Esophagus mucosa (tissue), 1 donor: Measurements from ENCODE around the gene KRT75. TPM values are rescaled to one million over a fixed set of nuclear protein-coding genes. Genes with fewer than 3 reads are reported as not detected.
"Not testable (repeated sequence)": the region's sequence is repeated elsewhere in the genome, so short reads cannot be mapped to it uniquely, and the experiment has no call there.

Experiments
- ATAC-seq: fragments of 200-7000 bp; cut with Tn5 transposase; one replicate; pipeline ENCODE4 v1.9.1; 2020
- total RNA-seq: library from RNA; stranded (reverse); gene quantifications from one replicate; pipeline ENCODE4 v1.2.4, GENCODE V29; 2023
- donor health status: DM: yes; HTN: yes; CAD: no.

Gene KRT75
- total RNA-seq, 1 donor from 2014 or later, result 0.84 TPM

DNA sequence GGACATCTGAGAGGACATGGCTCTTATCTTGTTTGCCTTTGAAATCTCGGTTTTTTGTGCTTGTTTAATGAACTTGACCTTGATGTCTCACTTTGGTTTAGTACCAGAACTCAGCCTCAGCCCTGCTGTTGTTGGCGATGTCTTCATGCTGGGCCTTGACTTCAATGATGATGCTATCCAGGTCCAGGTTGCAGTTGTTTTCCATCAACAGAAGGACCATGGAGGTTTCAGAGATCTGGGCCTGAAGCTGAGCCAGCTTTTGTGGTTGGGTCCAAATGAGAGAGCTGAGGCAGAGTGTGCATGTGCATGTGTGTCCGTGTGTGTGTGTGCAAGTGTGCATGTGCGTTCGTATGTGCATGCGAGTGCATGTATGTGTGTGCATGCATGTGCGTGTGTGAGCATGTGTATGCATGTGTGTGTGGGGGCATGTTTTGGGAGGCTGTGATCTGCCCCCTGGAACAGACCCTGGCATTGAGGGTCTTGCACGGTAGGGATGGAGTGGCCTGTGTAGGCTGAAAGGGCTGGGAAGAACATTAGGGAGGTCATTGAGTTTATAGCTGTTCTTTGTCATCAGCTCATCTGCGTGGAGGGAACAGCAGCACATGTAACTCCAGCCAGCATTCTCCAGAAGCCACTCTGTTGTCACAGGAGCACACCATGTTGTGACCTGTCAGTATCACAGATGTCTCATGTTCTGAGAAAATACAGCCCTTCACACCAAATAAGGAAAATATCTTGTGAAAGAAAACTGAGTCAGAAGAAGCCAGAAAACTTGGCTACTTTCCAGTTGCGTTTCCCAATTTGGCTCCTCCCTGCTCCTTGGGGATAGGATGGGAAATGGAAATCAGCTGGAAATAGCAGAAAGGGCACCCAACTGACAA, 18.1 kb downstream of the KRT75 start:
- peak; percentile 93 for ATAC-seq

DNA sequence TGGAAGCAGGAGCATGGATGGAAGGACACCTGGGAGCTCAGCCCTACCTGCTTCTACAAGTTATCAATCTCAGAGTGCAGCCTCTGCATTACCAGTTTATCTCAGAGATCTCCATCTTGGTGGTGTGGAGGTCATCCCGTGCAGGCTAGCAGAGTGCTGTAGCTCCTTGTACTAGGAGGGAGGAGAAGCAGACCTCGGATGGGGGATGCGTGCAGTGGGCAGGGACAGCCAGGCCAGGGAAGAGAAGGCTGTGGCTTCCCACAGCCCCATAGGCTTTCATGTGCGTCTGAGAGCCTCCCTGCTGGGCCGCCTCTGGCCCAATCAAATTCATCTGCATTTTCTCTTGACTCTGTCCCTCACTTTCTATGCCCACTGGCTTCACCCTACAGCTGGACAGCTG, 19.2 kb downstream of the KRT75 start:
- no peak for ATAC-seq

DNA sequence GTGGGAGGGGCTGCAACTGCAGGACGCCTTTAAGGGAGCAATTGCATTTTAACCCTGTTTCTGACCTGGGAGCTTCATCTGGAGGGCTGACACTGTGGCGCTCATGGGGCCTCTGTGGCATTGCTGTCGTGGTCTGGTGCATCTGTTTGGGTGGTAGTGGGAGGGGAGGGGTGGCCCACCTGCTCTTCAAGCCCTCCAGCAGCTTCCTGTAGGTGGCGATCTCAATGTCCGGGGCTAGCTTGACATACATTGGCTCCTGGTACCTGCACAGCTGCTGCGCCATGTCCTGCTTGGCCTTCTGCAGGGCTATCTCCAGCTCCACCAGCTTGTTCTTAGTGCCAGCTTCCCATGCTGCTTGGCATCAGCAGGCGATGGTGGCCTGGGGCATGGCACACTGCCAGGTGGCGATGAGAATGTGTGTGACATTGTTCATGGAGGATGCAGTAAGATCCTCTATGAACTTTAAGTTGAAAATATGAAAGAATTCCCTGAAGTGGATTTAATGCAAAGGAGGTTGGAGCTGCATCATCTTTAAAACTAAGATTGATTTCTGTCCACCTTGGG, 20.3 kb downstream of the KRT75 start:
- ATAC-seq, result no peak

DNA sequence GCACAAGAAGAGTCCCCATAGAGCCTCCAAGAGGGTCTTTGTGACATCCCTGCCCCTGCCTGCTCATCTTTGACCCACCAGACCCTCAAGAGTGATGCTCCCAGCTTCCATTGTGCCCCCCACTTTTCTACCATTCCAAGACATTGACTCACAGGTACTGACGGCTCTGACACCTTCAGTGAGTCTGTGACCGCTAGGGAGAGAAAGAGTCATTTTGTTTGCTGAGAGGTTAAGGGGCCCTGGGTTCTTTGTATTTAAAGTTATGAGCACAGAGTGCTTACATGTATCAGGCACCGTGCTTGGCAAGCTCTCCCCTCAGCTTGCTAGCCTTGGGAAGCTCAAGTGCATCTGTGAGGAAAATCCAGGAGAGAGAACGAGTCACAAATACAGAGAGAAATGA, 21.0 kb downstream of the KRT75 start:
- ATAC-seq, result no peak

DNA sequence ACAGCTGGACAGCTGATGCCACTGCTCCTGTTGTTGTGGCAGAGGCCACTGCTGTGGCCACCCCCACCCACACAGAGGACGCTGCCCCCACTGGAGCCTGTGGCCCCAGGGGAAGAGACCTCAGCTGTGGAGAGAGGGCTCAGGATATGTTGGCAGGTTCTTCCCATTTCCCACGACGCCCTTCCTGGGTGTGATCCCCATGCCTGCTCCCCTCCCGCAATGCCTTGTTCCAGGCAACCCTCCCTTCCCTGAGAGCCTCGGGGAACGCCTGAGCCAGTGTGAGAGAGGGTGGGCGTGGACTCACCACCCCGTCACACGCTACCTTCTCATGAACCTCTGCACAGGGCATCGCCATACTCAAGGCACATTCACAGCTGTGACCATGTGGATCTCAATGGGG, 22.4 kb downstream of the KRT75 start:
- ATAC-seq, result no peak

DNA sequence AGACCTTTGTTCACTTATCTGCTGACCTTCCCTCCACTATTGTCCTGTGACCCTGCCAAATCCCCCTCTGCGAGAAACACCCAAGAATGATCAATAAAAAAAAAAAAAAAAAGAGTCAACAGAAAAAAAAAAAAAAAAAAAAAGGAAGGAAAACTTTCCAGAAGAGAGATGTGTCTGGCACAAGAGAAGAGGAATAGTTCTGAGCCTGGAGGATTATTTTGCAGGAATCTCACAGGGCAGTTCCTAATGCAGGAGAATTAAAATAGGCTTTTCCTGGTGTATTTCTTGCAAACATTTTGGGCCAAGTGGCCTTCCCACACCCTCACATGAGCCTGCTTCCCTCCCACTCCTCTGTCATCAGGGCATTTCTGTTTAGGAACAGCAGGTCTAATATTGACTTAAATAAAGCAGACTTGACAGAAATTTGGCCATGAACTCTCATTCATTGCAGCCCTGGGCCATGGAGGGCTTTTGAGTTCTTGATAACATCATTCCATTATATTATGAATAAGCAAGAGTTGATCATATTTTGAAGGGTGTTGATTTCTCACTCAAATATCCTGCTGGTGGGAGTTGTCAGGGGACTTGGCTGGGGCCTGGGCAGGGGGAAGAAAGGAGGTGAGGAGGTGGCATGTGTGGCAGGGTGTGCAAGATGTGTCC, 23.5 kb downstream of the KRT75 start:
- not testable (repeated sequence) for ATAC-seq

DNA sequence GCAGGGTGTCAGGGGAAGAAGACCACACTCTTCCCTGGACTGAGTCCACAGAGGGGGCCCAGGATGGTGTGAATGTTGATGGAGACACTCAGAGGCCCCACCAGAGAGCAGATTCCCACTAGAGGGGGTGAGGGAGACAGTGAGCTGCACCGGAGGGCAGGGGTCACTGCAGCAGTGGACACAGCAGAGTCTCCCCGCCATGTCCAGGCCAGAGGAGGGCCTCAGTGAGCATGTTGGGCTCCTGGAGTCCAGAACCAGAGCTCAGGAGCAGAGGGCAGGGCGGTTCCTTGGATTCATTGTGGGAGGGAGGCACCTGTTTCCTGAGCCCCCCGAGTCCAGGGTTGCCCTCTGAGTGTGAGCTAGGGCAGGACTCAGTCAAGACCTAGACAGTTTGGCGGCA, 26.3 kb downstream of the KRT75 start:
- no peak for ATAC-seq

DNA sequence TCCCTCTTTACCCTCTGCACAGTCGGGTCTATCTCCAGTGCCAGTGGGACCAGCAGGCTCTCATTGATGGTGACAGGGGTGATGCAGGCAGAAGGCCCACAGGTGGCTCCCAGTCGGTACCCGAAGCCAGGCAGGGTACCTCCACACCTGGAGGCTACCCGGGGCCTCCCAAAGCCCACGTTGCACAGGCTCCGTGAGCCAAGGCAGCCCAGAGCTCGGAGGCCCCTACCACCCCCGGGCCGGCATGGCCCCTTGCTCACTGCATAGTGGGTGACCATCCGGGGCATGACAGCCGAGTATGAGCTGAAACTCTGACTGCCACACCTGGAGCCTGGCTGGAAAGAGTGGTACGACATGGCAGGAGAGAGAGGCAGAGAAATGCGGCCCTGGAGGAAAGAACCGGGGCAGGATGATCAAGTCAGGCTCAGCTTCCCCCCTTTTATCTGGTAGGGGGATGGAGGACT, 28.2 kb downstream of the KRT75 start, which contains the start of gene KRT82:
TSS of gene KRT82 (minus strand) at position 414 of the 464 bp plus-strand sequence. CDS start at position 356, 58 bp downstream.
- no peak for ATAC-seq

DNA sequence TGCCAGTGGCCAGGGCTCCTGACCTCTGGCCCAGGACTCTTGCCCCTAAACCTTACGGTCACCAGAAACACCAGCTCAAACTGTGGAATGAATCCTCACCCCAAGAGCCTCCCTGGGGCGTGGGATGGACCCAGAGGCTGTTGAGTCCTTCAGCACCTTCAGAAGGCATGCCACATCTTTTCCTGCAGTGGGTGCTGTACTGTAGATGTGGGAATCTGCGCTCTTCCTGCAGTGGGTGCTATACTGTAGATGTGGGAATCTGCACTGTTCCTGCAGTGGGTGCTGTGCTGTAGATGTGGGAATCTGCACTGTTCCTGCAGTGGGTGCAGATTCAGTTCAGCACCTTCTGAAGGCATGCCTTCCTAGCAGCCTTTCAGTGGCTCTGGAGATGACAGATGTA, 29.2 kb downstream of the KRT75 start:
- ATAC-seq, result no peak

DNA sequence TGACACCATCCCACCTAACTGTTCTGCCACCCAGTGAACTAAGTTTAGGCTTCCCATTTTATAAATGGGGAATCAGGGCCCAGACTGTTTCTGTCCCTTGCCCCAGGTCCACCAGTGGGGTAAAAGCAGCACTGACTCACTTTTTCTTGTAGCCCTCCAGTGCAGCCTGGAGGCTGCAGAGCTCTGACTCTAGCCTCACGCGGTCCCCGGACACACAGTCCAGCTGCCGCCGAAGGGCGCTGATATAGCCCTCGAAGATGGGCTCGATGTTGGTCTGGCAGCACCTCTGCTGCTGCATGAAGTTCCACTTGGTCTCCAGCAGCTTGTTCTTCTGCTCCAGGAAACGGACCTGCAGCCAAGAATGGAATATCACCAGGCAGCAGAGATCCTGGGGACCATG, 30.6 kb downstream of the KRT75 start:
- ATAC-seq, result no peak

DNA sequence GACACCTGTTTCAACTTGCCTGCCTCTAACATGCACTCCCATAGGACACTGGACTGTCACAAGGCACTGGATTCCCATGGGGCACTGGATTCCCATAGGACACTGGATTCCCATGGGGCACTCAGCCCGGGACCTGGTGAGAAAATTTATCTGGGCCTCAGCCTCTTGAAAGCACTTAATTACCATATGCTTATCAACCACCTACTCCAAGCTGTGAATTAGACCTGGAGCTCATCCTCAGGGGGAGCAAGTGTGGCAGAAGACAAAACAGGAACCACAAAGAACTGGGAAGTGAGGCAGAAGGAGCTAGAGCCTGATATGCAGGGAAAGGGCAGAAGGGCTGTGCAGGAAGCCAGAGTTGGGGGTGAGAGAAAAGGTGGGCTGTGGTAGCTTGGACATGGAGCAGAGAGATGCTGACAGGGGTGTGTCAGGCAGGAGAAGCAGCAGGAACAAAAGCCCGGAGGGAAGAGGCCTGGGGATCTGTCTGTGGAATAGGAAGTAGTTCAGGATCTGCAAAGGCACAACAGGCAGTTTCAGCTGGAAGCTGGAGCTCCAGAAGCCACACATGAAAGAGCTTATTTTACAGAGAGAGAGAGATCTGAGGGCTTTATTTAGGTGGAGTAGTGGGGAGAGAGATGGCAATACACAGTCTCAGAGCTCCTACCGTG, 31.2 kb downstream of the KRT75 start:
- ATAC-seq, result no peak

DNA sequence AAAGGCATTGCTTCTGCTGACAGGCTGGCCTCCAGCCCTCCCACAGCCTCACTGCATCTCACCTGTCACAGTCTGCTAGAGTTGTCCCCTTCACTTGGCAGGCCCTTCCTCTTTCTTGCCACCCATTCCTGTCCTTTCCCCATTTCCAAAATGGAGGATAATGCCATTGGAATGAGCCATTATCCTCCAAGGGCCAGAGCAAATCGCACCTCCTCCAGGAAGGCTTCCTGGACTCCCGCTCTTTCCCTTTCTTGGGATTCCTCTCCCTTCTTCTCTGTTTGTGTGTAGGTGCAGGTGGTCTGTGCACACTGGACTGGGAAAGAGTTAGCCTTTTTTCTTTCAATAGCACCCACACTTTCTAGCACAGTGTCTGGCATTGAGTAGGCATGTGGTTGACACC, 31.8 kb downstream of the KRT75 start:
- ATAC-seq, result no peak

DNA sequence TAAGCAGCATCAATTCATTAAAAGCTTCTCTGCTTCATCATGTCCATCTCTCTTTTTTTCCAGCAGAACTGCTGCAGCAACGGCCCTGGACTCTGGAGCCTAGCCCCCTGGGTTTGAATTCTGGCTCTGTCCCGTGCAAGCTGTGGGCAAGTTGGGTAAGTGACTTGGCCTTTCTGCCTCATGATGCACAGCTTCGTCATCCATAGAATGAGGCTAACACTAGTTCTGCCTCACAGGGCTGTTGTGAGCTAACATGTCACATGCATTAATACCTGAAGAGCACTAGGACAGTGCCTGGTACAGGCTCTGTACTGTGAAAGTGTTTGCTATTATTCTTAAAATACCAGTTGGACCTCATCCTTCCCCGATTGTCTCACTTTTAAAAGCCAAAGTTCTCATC, 32.2 kb downstream of the KRT75 start:
- ATAC-seq, result peak; percentile 34

DNA sequence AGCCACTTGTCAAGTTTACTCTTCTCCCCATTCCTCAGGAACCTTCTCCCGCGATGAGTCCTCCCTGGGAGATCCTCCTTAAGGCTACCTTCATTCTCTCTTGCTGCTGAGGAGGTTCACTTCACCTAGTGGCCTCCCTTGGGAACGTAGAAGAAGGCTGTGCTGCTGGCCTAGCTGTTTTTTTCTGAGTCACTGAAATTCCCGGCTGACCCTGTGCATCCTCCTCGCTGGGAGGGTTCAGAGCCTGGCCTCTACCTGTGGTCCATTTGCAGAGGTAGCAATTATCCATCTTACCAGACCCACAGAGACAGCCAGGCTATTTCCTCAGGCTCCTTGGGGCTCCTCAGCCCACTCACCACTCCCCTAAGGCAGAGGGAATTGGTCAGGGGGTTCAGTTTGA, 32.6 kb downstream of the KRT75 start:
- no peak for ATAC-seq

DNA sequence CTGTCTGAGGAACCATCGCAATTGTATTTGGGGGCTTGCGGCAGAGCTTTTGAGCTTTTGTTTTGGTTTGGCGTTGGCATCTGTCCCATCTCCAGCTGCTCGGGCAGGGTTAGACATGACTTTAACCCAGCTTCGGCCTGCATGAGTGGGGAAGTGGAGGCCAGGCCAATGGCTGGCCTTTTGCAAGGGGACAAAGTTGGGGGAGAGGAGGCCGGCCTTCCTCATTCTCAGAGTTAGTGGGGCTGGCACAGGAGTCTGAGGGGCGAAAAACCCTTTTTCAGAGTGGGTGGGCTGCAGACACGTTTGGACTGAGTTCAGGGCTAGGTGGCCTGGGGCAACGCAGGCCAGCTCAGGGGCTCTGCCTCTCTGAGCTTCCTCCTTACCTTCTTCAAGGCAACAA, 33.3 kb downstream of the KRT75 start:
- no peak for ATAC-seq

DNA sequence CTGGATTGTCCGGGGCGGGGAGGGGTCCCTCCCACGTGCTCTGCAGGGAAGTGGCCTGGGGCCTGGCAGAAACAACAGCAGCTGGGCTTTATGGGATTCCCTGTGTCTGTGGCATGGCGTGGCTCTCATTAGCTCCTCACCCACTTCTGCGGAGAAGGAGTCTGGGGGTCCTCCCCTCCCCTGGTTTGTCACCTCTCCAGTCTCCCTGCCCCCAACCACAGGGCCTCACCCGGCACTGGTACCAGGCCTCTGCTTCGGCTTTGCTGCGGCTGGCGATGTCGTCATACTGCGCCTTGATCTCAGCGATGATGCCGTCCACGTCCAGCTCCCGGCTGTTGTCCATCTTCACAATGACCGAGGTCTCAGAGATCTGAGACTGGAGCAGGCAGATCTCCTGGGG, 34.4 kb downstream of the KRT75 start:
- no peak for ATAC-seq

DNA sequence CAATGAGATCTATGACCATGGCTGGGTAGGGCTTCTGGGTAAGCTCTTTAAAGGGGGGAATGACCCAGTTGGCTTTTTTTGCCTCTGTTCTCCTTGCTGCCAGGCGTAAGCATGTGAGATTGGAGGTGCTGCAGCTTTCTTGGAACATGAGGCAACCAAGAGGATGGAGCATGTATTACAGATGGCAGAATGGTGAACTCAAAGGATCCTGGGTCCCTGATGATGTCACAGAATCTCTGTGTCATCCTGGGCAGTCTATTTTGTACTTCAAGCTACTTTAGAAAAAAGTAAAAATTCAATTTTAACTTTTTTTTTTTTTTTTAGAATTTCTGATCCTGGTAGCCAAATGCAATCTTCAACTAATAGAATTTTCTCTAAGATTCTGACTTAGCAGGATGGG, 36.0 kb downstream of the KRT75 start:
- no peak for ATAC-seq

DNA sequence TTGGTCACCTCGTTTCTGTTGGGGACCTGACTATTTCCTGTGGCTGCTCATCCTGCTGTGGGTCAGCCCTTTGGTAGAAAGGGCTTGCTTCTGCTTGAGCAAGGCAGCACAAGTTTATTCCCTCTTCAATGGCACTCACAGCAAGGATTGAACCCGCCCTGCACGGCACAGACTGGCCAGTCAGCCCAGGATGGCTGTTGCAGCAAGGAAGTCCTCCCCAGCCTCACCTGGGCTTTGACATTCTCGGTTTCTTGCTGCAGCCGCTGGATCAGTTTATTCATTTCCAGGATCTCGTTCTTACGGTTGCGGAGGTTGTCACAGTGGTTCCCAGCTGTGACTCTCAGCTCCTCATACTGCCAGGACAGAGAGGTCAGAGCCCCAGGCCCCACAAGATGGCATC, 37.5 kb downstream of the KRT75 start:
- ATAC-seq, result no peak

DNA sequence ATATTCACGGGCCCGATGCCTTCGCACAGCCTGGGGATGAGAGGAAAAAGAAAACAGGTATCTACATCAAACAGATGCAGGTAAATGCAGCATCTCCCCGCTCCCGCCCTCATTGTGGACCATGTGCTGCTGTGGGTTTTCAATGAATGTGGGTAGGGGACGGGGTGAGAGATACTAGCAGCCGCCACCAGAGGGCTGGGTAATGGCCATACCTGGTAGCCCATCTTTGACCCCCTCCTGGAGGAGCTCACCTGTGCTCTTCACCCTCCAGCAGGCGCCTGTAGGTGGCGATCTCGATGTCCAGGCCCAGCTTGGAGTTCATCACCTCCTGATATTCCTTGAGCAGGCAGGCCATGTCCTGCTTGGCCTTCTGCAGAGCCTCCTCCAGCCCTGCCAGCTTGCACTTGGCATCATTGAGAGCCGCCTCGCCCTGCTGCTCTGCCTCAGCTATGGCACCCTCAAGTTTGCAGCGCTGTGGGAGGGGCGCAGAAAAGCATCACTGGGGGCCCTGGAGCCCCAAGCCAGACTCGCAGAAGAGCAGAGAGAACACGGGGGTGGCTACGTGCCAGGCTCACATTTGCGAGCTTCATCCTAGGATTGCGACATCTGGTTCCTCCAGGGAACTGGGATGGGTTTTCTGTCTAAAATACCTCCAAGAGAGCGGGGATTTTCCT, 38.3 kb downstream of the KRT75 start:
- ATAC-seq, result peak; percentile 29

DNA sequence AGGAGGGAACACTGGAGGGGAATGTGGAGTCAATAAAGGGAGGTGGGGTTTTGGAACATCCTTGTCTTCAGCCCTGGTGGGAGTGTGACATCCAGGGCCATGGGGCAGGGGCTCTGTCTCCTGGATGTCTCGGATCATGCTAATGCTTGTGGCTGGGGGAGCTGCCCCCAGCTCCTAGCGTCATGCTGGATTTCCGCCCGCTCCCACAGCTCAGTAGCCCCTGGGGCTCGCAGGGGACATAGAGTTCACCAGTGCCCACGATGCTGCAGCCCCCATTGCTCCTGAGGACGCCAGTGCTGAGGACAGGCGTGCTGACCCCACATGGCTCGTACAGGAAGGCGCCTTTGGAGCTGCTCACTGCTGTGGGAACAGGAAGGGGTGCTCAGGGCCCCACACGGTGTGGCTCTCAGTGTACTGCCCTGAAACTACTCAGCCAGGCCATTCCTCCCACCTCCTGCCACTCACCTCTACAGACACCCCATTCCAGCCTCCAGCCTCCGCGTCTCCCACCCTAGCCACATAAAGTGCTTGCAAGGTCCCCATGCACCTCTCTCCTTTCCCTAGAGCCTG, 39.2 kb downstream of the KRT75 start:
- no peak for ATAC-seq

DNA sequence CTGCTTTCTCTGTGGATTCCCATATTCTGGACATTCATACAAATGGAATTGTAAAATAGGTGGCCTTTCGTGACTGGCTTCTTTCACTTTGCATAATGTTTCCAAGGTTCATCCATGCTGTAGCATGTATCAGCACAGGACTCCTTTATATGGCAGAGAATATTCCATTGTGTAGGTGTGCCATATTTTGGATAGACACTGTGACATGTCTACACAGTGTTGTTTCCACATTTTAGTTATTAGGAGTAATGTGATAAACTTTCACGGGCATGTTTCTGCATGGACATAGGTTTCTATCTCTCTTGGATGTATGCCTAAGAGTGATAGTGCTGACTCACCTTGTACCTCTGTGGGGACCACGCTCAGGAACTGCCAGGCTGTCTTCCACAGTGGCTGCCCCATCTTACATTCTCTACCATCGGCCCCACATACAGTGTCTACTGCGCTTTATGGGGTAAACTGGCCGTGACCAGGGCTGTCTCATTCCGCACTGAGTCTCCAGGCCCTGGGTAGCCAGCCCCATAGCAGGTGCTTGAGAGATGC, 41.6 kb downstream of the KRT75 start:
- peak; percentile 1 for ATAC-seq

DNA sequence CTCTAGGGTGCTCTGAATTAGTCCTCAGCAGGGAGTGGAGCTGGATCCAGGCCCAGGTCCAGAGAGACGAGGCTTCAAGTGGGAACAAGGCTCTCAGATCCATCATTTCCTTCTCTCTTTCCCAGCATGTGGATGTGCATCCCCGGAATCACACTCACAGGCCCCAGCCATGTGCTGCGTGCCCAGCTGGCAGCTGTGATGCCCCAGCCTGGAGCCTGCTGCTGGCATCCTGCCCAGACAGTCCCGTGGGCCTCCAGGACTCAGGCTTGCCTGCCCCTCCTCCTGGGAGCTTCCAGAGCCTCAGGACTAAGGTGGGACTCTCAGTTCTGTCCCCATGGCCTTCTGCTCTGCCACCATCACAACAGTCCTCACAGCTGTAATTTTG, 42.6 kb downstream of the KRT75 start:
- no peak for ATAC-seq
